ENCODE results near the gene TRIP10. TPM values are rescaled to one million over a fixed set of nuclear protein-coding genes. Genes with fewer than 3 reads are reported as not detected.

TRIP10 gene
- total RNA-seq, 2 donors from 2014 or later, result 49.0 to 68.4 TPM

DNA sequence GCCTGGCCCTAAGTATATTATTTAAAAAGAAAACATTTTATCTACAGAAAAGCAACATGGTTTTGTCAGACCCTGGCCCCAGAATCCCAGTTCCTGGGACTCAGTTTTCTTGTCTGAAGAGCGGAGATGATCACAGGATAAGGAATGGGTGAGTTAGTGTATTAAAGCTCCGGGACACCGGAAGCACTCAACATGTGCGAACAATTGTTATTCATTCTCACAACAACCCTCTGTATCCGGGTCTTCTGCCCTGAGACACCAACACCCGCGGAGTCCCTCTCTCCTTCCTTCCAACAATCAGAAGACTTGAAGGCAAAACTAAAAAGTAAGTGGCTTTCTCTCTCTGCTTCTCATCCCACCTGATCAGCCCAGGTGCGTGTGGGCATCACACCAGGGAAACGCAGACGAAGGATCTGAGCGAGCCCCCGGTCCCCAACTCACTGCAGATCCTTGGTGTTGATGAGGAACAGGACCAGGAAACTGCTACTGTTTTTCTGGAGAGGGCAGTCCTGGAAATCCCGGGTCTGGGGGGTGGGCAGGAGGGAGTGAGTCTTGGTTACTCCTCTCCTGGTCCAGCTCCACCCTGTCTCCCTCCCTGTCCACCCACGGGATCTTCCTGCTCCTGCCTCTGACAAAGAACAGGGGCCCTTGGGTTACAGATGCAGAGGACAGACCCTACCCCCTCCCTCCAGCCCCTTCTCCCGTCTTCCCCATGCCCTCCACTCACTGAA is 4.1 kb upstream of the TRIP10 start:
- H3K4me1 Mint-ChIP-seq (ENCODE audit: low read depth), result peaks cover 34% of the 10 kb centered on the region
- H3K4me3 Mint-ChIP-seq, result peak overlapping the region; percentile 92 to 96
- no peaks in the 10 kb centered on the region for H3K27me3 Mint-ChIP-seq (ENCODE audit: low read depth)
- DNase-seq (no peak), ATAC-seq (replicated peaks in 1 of 2) (no peak)
- H3K27ac Mint-ChIP-seq, result peak overlapping the region; percentile 98
- H3K9me3 Mint-ChIP-seq, result no peaks in the 10 kb centered on the region
- H3K36me3 Mint-ChIP-seq (ENCODE audit: insufficient read depth in 2 of 2), result peaks cover 5 to 15% of the 10 kb centered on the region in 2 donors

DNA sequence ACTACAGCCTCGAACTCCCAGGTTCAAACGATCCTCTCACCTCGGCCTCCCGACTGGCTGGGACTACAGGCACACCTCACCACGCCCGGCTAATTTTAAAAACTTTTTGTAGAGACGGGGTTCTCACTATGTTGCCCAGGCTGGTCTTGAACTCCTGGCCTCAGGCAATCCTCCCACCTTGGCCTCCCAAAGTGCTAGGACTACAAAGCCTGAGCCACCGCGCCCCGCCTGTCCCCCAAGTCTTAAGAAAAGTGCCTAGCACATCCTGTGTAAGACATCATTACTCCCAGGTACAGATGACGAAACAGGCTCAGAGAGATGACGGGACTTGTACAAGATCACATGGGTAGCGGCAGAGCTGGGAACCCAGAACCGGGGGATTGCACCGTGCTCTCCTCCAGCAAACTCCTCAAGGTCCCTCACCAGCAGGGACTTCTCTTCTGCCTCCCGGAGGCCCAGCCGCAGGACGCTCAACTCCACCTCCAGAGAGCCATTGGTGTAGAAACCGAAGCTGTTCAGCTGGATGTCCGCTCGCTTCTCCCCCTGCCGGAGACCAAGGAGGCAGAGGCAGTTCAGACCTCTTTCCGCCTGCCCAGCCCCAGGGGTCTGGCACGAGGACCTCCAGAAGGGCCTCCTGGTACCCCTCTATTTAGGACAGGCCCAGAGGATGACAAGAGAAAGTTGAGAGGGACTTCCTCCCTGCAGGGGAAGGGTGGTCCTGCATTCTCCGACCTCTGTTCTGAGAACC is 3.1 kb upstream of the TRIP10 start:
- peaks cover 7 to 15% of the 10 kb centered on the region in 2 donors for H3K36me3 Mint-ChIP-seq (ENCODE audit: insufficient read depth in 2 of 2)
- H3K27me3 Mint-ChIP-seq (ENCODE audit: low read depth), result no peaks in the 10 kb centered on the region
- peak; percentile 76 to 84 for DNase-seq
- no peaks in the 10 kb centered on the region for H3K9me3 Mint-ChIP-seq
- peaks cover 41% of the 10 kb centered on the region for H3K4me1 Mint-ChIP-seq (ENCODE audit: low read depth)
- ATAC-seq (replicated peaks in 1 of 2), result peak; percentile 26 to 27
- peak overlapping the region; percentile 92 to 96 for H3K4me3 Mint-ChIP-seq
- H3K27ac Mint-ChIP-seq, result peak overlapping the region; percentile 98

DNA sequence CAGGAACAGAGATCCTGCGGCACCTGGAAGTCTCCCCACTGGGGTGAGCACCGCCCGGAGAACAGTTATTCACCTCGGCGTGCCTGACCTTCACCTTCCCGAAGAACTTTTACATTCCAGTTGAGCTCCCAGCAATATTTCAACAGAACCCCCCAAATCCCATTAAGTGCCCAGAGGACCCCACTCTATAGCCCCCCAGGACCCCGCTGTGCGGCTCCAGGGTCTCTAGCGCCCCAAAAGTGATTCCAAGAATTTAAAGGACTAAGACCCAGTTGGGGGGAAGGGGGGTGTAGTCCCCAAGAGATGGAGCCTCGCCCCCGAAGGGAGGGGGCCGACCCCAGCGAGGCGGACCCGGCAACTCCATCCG is 2.6 kb upstream of the TRIP10 start:
- ATAC-seq (replicated peaks in 1 of 2) (no peak), DNase-seq (no peak)
- peaks cover 7 to 15% of the 10 kb centered on the region in 2 donors for H3K36me3 Mint-ChIP-seq (ENCODE audit: insufficient read depth in 2 of 2)
- peak overlapping the region; percentile 98 for H3K27ac Mint-ChIP-seq
- H3K4me1 Mint-ChIP-seq (ENCODE audit: low read depth), result peaks cover 45% of the 10 kb centered on the region
- H3K9me3 Mint-ChIP-seq, result no peaks in the 10 kb centered on the region
- H3K27me3 Mint-ChIP-seq (ENCODE audit: low read depth), result no peaks in the 10 kb centered on the region
- peak overlapping the region; percentile 92 to 96 for H3K4me3 Mint-ChIP-seq

DNA sequence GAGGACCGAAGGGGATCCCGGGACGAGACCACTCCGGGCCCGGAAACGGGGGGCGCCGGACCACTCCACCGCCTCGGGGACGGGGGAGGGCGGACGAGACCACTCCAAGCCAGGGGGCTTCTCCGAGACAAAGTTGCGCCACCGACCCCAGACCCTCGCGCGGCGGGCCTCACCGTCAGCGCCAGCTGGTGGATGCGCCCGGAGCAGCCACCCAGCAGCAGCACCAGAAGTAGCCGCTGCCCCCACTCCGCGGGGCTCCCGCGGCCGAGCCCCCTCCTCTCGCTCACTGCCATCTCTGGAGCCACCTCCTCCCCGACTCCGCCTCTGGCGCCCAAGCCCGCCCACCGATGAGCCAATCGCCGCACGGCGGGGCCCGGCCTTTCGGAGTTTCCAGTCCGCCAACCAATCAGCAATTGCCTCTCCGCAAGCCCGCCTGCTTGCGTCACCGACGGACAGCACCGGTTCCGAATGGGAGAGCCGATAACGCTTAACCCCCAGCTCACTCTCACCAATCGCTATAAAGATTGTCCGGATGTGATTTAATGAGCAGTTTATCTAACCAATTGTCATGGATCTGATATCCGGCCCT is 2.1 kb upstream of the TRIP10 start, which contains the start of gene GPR108:
GPR108 (minus strand) TSS at position 297 of the 589 bp plus-strand sequence; CDS start at position 293, 4 bp downstream.
- peak; percentile 80 for ATAC-seq (replicated peaks in 1 of 2)
- H3K9me3 Mint-ChIP-seq, result no peaks in the 10 kb centered on the region
- peaks cover 6 to 12% of the 10 kb centered on the region in 2 donors for H3K36me3 Mint-ChIP-seq (ENCODE audit: insufficient read depth in 2 of 2)
- H3K4me1 Mint-ChIP-seq (ENCODE audit: low read depth), result peaks cover 45% of the 10 kb centered on the region
- H3K4me3 Mint-ChIP-seq, result peak within 1 kb of the TSS; percentile 92 to 96
- peak within 1 kb of the TSS; percentile 98 for H3K27ac Mint-ChIP-seq
- peak; percentile 99 to 100 for DNase-seq
- no peaks in the 10 kb centered on the region for H3K27me3 Mint-ChIP-seq (ENCODE audit: low read depth)

DNA sequence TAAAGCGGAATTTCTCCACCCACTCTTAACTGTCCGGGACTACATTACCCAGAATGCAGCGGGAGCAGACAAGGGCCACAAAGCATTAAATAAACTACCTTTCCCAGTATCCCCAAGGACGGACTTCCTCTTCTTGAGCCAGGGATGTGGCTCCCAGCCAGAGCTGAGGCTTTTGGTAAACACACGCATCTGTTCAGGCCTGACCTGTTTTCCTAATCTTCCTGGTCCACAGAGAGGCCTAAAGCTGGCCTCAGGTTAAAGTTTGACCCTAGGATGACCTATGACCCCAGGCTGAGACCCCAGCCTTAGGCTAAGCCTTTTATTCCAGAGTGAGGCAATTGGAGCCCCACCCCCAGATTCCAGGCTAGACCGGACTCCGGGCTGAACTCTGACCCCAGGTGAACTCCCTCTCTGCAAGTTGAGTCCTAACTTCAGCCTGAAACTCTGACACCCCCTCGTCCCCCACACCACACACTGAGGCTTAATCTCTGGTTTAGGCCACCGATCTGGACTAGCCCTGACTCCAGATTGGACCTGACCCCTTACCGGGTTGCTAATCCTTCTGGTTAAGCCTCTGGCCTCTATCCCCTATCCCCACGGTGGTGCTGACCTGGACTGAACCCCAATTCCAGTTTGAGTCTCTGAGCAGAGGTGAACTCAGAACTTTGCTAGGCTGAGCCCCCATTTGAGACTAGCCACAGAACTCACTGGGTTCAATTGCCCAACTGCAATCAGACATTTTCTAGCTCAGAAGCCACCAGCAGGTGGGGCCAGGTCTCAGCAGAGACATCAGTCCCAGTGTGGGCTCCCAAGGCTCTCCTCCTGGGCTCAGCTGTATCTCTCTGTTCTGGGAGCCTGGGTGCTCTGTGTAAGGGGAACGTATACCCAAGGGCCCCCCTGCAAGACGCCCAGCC is 1.4 kb upstream of the TRIP10 start:
- peak; percentile 82 to 88 for DNase-seq
- Mint-ChIP-seq H3K36me3 (ENCODE audit: insufficient read depth in 2 of 2) (peaks cover 5 to 14% of the 10 kb centered on the region in 2 donors), H3K9me3 (no peaks in the 10 kb centered on the region), H3K27ac (peak overlapping the region; percentile 77), H3K4me1 (ENCODE audit: low read depth) (peaks cover 45% of the 10 kb centered on the region), H3K27me3 (ENCODE audit: low read depth) (no peaks in the 10 kb centered on the region), H3K4me3 (peak overlapping the region; percentile 92 to 96)
- ATAC-seq (replicated peaks in 1 of 2), result peak; percentile 22 to 34

DNA sequence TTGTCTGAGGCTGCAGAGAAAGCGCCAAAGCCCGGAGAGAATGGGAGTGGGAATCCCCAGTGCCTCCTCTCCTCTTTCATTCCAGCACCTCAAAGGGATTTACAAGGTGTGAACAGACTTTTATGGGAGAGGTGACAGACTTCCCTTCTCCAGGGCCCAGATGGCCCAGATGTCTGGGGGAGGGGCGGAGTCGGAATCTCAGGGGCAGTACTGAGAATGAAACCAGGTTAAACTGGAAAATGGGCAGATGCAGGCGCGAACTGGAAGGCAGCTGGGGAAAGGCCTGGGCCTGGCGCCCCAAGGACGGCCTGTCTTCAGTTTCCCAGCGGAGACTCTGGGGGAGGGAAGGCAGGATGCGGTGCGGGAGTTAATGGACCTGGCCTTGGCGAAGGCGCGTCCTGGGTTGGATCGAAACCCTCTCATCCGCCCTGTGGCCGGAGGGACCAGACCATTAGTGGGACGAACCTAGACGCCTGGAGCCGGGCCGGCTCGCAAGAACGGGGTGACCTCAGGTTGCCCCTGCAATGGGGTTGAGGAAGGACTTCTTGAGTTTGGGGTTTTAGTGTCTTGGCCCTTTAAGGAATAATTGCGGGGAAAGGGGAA is 592 bp upstream of the TRIP10 start:
- Mint-ChIP-seq H3K4me1 (ENCODE audit: low read depth) (peaks cover 45% of the 10 kb centered on the region), H3K27ac (peak overlapping the region; percentile 77), H3K9me3 (no peaks in the 10 kb centered on the region), H3K36me3 (ENCODE audit: insufficient read depth in 2 of 2) (peaks cover 8 to 17% of the 10 kb centered on the region in 2 donors), H3K4me3 (peak overlapping the region; percentile 92 to 96), H3K27me3 (ENCODE audit: low read depth) (no peaks in the 10 kb centered on the region)
- DNase-seq (peak in 1 of 2 donors; percentile 33), ATAC-seq (replicated peaks in 1 of 2) (no peak)

DNA sequence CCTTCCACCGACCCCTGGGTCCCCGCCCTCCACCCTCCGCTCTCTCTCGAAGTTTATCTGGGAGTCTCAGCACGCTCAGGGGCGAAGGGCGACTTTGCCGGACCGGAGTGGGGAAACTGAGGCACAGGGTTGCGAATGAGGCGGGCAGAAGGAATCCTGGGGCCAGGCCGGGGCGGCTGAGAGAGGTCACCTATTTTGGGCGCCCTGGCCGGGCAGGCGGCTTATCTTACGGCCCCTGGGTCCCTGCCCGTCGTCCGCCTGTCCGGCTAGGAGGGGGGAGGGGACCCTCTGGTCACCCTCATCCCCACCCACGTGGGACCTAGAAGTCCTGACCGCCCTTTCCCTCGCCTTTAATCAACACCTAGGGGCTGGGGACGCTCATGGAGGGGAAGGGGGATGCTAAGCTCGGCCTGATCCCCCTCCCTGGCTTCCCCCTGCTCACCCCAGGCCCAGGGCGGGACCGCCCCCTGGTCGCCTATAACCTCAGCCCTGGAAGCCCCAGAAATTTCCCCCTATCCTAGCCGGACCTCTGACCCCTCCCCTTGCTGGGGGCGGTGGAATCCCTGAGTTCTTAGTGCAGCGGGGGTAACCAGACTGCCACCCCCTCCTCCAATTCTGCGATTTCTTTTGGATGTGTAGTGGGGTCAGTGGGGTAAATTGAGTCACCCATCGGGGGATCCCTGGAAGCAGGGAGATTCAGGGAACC is 556 bp downstream of the TRIP10 start:
- H3K4me1 Mint-ChIP-seq (ENCODE audit: low read depth), result peaks cover 42% of the 10 kb centered on the region
- DNase-seq (peak; percentile 40 to 48), ATAC-seq (replicated peaks in 1 of 2) (no peak)
- H3K27ac Mint-ChIP-seq, result no peak overlapping the region
- no peaks in the 10 kb centered on the region for H3K27me3 Mint-ChIP-seq (ENCODE audit: low read depth)
- H3K4me3 Mint-ChIP-seq, result peak overlapping the region; percentile 90 to 92
- peaks cover 6 to 19% of the 10 kb centered on the region in 2 donors for H3K36me3 Mint-ChIP-seq (ENCODE audit: insufficient read depth in 2 of 2)
- no peaks in the 10 kb centered on the region for H3K9me3 Mint-ChIP-seq

DNA sequence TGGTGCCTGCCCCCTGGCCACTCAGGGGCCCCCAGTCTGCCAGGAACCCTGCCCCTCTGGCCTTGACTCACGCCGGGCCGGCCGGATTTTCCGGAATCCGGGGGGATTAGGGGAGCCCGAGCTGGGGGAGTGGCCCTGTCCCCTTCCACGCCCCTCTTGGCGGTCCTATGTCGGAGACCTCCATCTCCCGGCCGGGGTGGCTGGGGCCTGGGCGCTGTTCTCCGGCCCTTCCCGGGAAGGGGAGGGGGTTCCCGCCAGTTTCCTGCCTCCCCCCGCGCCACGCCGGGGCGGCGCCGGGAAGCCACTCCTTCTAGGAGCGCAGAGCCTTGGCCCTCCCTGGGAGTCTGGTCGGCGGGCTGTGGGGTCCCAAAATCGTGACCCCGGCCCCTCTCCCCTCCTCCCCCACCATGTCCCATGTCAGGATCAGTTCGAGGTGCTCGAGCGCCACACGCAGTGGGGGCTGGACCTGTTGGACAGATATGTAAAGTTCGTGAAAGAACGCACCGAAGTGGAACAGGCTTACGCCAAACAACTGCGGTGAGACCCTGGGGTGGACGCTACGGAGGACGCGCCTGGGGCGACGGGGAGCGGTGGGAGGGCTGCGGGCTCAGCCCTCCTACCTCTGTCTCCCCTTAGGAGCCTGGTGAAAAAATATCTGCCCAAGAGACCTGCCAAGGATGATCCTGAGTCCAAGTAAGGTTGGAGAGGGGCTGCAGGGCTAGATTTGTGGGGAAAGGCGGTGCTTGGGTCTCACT is 1.3 kb downstream of the TRIP10 start:
- Mint-ChIP-seq H3K27me3 (ENCODE audit: low read depth) (no peaks in the 10 kb centered on the region), H3K36me3 (ENCODE audit: insufficient read depth in 2 of 2) (peaks cover 10 to 24% of the 10 kb centered on the region in 2 donors), H3K9me3 (no peaks in the 10 kb centered on the region), H3K4me1 (ENCODE audit: low read depth) (peaks cover 35% of the 10 kb centered on the region), H3K27ac (no peak overlapping the region), H3K4me3 (peak overlapping the region; percentile 90 to 92)
- no peak for ATAC-seq (replicated peaks in 1 of 2)
- peak; percentile 32 to 42 for DNase-seq

DNA sequence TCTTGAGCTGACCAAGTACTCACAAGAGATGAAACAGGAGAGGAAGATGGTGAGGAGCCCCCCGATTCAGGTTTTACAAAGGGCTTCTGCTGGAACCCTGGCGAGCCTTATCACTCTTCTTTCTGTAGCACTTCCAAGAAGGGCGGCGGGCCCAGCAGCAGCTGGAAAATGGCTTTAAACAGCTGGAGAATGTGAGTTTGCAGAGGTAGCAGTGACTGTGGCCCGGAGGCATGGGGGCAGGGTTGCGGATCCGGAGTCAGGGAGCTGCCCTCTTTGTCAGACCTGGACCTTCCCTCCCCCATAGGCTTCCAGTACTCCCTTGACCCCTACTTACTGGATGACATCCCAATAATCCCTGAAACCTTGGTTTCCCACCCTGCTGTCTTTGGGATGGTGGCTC is 3.6 kb downstream of the TRIP10 start:
- Mint-ChIP-seq H3K9me3 (no peaks in the 10 kb centered on the region), H3K27me3 (ENCODE audit: low read depth) (no peaks in the 10 kb centered on the region), H3K4me1 (ENCODE audit: low read depth) (peaks cover 25% of the 10 kb centered on the region), H3K27ac (no peak overlapping the region), H3K4me3 (no peak overlapping the region), H3K36me3 (ENCODE audit: insufficient read depth in 2 of 2) (peaks cover 10 to 18% of the 10 kb centered on the region in 2 donors)
- ATAC-seq (replicated peaks in 1 of 2) (no peak), DNase-seq (no peak)

DNA sequence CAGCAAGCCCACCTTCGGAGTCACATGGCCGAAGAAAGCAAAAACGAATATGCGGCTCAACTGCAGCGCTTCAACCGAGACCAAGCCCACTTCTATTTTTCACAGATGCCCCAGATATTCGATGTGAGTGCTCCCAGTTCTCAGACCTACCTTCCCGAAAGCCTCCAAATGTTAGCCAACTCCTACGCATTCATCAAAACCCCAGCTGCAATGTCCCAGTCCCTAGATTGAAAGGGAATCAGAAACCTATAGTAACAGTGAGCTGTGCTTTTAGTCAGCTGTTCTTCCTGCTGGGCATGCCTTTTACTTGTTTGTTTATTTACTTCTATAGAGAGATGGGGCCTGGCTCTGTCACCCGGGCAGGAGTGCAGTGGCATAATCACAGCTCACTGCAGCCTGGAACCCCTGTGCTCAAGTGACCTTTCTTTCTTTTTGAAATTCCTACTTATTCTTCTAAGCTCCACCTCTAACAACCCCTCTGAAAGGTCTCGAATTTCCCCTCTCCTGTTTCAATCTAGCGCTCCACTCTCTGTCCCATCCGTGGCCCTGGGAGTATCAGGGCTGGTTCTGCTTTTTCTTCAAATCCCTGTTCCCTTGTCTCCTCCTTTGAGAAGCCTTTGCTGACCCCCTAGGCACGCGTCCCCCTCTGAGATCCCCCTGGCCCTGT is 4.4 kb downstream of the TRIP10 start:
- Mint-ChIP-seq H3K27ac (no peak overlapping the region), H3K4me3 (no peak overlapping the region), H3K4me1 (ENCODE audit: low read depth) (peaks cover 17% of the 10 kb centered on the region), H3K36me3 (ENCODE audit: insufficient read depth in 2 of 2) (peaks cover 10 to 18% of the 10 kb centered on the region in 2 donors), H3K9me3 (no peaks in the 10 kb centered on the region), H3K27me3 (ENCODE audit: low read depth) (no peaks in the 10 kb centered on the region)
- no peak for DNase-seq
- no peak for ATAC-seq (replicated peaks in 1 of 2)

Data from activated T-cell treated with anti-CD3 and anti-CD28 coated beads, Interleukin-2, amount 50 U/mL, for 72 hours (primary cell).